Activated CD4-positive, CD25-positive, alpha-beta regulatory T cell treated with anti-CD3 and anti-CD28 coated beads, Interleukin-2, amount 50 U/mL, for 24 hours (primary cell): ENCODE results near the gene ALAS1.
"Not testable (repeated sequence)": the region's sequence is repeated elsewhere in the genome, so short reads cannot be mapped to it uniquely, and the experiment has no call there.

Source experiments
- ATAC-seq, 2 donors: fragments of 150-1000 bp; cut with Tn5 transposase; one replicate each; pipeline ENCODE4 v1.10.0; 2021; ENCODE audit warnings: mild to moderate bottlenecking in 1 of 2, moderate library complexity in 1 of 2

Gene ALAS1

DNA sequence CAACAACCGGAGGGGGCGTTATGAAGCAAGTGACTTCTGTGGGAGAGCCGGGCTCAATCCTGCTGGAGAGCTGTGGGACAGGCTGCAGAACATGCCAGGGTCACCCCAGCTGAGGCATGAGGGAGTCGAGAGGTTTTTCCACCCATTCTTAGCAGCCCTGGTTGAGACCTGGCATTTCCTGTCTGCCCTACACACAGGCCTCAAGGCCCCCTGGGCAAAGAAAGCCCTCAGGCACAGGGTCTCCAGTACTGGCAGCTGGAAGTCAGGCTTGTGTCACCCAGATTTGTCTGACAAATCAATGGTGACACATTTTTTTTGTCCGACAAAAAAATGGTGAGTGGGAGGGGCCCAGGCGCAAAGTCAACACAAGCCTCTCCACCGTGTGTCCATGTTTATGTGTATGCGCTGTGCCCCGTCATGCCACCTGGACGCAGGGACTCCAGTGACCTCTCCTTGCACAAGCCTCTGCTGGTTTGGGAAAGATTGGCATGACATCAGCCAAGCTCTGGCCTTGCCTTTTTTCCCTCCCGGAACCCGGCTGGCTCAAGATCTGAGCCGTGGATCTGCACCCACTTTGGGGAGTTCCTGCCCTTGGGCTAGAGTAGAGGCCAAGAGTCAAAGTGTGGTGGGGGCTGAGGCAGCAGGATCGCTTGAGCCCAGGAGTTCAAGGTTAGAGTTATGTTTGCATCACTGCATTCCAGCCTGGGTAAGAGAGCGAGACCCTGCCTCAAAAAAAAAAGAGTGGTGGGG is 20.8 kb upstream of the ALAS1 start:
- ATAC-seq: no peak

DNA sequence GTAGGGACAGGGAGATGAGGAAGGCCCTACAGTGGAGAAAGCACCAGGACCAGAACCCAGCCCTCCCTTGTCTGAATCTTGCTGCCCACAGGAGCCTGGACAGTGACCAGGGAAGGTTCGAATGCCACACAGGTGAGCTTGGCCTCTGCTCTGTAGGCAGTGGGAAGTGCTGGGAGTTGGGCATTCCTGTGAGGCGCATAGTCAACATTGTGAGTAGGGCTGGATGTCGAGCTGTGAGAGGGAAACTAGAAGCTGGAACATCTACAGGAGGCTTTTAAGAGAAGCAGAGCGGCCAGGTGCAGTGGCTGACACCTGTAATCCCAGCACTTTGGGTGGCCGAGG is 20.3 kb upstream of the ALAS1 start:
- no peak for ATAC-seq

DNA sequence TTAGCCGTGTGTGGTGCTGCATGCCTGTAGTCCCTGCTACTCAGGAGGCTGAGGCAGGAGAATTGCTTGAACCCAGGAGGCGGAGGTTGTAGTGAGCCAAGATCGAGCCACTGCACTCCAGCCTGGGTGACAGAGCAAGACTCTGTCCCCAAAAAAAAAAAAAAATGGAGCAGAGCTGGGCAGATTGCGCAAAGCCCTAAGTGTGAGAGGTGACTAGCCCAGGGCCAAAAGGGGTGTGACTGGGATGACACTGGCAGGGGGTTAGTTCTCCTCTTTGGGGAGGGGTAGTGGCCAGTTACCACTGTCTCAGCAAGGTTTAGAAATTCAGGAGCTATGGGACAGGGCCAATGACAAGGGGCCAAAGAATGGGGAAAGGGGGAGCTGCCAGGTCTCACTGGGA is 19.8 kb upstream of the ALAS1 start:
- not testable (repeated sequence) for ATAC-seq

DNA sequence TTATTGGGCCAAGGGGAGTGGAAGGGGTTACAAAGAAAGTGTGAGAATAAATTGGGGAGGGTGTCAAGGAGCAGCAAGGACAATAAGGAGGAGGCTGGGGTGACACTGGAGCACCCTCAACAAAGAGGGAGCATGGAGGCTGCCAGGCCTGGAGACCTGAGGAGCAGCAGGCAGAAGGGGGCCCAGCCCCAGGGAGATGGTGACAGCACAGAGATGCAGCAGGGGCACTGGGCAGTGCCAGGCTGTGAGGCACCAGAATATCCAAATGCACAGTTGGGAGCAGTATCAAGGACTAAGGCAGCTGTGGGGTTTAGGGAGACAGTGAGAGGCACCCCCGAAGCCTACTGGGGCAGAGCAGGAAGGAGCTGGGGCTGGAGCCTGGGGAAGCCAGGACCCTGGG is 19.4 kb upstream of the ALAS1 start:
- no peak for ATAC-seq

DNA sequence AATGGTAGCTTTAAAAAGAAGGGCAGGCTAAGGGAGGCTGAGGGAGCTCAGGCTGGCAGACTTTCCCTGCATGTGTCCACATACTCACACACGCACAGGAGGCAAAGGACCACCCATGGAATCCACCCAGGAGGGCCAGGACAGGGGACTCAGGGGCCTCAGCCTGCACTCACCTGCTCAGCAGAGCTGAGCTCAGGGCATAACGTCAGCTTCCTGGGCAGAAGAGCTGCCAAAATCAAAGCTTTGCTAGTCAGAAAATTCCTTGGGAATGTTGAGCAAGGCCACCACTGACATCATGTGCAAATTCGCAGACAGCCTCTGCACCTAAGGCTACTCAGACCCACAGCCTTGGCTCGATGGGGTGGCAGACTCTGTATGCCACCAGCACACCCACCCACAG is 16.4 kb upstream of the ALAS1 start:
- no peak for ATAC-seq

DNA sequence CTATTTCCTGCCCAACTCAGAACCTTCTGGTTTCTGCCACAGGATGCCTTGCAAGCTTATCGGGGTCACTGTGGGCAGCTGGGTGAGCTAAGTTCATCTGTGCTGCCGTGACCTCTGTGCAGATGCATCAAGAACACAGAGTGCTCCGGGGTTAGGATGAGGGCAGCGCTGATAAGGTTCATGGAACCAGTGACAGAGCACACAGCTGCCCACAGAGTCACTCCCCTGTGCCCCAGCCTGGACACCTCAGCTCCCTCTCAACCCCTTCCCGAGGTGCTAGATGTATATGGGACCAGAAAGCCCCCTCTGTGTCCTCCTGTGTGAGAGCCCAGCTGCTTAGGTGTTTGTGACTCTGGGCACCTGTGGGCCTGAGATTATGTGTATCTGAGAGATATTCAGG is 15.8 kb upstream of the ALAS1 start:
- no peak for ATAC-seq

DNA sequence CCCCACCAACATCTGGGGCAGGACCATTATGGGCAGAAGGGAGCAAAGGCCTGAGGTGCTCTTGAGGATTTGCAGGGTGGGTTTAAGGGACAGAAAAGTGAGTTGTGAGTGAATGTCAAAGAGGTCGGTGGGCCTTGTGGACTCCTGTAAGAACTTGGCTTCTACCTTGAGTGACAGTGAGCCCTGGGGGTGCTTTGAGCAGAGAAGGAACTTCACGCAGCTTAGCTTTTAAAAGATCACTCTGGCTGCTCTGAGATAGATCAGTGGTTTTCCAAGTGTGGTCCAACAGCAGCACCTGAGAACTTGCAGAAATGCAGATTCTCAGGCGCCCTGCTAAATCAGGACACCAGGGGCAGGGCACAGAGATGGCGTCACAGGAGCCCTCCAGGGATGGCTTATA is 15.3 kb upstream of the ALAS1 start:
- no peak for ATAC-seq

DNA sequence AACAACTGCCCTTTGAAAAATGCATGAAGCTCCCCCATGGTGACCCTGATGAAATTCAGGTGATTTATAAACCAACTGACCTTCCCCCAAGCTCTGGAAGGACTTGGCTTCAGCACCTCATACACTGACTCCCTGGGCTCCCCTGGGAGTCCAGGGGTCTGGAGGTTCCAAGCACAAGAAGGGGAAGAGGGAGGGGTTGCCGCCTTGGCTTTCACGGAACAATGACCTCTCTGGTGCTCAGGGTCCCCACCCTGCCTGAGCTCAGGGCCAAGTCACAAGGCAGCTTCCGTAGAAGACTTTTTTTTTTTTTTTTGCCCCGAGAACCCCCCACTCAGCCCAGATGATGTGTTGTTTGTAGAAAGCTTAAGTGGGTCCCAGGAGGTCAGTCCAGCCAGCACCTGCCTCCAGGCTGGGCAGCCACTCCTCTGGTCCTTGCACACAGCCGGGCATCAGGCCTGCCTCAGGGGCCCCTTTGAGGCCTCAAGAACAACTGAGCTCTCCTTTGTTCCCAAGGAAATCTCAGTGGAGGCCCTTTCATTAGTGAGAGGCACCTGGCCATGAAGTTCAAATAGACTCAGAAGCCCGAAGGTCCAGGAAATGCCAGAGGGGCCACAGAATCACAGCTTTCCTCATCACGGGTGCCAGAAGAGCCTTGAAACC is 14.0 kb upstream of the ALAS1 start:
- ATAC-seq: no peak

DNA sequence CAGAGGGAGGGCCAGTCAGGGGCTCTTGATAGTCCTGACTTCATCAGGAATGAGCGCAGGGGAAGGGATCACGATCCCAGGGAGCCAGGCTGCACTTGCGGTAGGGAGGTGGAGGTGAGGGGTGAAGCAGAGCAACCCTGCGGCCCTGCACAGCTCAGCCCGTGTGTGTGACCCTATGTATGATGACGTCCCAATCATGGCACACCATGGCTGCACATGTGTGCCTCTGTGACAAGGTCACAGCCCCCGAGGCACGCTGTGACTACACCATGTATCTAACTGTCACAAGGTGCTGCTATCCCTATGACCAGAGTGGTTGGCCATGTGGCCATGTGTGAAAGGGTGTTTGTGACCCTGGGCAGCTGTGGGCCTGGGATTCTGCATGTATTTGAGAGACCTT is 13.3 kb upstream of the ALAS1 start:
- ATAC-seq: no peak

DNA sequence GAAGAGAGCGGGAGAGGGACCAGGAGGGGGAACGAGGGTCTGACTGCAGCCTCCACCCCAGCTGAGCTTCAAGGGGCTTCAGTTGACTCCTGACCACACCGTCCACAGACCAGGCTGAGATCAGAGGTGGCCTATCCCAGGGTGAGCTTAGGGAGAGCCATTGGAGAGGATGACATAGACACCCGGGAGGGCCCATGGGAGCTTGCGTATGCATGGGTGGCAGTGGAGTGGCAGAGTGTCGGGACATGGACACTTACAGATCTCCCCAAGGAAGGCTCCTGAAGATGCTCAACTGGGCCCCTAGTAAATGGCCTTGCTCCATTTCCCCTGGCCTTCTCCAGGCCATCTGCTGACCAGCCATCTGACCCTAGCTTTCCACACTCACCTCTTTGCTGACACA is 12.6 kb upstream of the ALAS1 start:
- ATAC-seq: no peak

DNA sequence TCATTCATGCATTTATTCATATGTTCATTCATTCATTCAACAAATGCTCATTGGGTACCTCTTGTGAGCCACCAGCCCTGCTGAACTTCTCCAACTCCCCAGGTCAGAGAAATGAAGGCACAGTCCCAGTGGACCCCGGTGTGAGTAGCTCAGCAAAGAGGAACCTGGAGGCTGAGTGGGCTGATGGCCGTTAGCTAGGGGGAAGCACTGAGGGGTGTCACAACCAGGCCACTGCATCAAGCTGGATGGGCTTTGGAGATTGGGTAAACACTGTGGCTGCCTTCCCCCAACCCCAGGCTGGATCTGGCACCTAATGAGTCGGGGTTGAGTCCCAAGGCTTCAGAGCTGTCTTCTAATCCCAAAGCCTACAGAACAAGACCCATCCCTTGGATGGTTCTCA is 12.1 kb upstream of the ALAS1 start:
- no peak for ATAC-seq

DNA sequence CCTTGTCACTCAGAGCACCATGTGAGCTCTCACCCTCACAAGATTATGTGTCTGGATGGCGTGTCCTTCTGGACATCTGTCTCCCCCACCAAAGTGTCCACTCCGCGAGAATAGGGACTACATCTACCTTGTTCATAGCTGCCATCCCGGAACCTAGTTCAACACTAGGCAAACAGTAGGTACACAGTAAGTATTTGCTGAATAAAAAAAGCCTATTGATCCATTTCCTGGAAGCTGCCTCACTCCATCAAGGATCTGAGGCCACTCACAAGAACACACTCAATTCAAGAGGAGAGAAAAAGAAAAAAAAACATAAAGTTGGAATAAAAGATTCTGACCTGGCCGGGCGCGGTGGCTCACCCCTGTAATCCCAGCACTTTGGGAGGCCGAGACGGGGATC is 11.2 kb upstream of the ALAS1 start:
- ATAC-seq: no peak

DNA sequence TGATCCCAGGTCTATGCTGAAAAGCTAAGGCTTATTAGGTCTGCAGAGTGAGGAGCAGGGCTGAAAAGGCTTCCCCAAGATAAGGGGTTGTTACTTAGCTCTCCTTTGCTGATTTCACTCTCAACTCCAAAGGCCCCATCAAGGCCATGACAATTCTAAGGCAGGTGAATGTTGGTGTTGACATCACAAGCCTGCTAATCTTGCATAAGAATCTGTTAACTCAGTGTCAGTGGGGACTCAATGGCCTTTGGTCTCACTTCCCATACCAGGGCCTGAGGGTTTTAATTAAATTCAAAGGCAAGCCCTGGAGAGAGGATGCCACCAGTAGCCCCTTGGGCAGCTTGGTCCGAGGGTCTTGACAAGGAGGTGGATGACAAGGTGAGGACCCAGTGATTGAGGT is 9.4 kb upstream of the ALAS1 start:
- ATAC-seq: no peak

DNA sequence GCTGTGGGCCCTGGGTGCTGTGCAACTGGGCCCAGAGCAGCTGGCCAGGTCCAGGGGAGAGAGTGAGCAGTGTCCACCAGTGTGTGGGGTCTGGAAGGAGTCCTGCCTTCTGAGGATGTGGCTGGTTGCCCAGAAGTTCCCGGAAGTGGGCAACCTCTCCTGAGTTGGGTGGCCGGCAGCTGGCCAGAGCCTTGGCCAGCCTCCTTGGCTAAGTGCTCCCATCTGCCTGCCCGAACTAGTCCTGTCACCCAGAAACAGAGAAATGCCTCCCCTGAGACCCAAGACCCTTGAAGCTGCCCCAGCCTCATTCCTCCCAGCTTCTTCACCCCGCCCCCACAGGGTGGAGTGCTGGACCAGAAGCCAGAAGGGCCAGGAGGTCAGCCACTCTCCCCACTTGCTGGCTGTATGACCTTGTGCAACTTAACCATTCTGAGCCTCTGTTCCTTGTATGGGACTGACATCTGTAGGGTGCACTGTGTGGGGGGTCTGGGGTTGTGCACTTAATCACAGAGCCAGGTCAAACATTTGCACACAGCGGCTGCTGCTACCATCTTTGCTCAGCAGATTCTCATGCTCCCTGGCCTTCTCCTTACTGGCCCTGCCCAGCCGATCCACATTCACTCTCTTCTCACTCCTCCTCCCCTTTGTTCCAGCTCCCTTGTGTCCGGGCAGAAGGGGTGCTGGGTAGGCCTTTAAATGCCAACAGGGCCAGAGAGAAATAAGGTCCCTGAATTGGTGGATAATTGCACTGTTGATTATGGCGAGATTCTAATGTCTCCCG is 7.5 kb upstream of the ALAS1 start:
- ATAC-seq: no peak

DNA sequence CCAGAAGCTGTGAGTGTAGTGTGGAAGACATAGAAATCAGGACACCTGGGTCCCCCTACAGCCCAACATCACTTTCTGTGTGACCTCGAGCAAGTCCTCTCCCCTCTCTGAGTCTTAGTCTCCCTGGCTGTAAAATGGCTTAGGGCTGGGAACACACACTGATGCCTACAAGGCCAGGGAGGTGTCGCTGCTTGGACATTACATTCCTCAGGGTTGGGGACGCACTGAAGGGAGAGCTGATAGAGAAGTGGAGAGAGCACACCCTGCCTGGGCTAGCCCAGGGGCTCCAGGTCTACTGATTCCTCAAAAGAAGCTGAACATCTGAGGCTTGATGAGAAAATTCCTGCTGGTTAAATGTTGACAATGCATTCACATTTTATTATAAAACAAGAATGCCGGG is 6.3 kb upstream of the ALAS1 start:
- no peak for ATAC-seq

DNA sequence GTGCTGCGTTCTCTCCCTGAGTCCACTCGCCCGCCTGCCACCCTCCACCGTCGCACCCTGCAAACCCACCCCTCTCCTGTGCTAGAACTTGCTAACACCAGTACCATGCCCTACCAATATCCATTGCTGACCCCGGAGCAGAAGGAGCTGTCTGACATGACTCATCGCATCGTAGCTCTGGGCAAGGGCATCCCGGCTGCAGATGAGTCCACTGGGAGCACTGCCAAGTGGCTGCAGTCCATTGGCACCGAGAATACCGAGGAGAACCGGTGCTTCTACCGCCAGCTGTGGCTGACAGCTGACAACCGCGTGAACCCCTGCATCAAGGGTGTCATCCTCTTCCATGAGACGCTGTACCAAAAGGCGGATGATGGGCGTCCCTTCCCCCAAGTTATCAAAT is 4.9 kb upstream of the ALAS1 start:
- ATAC-seq: no peak

DNA sequence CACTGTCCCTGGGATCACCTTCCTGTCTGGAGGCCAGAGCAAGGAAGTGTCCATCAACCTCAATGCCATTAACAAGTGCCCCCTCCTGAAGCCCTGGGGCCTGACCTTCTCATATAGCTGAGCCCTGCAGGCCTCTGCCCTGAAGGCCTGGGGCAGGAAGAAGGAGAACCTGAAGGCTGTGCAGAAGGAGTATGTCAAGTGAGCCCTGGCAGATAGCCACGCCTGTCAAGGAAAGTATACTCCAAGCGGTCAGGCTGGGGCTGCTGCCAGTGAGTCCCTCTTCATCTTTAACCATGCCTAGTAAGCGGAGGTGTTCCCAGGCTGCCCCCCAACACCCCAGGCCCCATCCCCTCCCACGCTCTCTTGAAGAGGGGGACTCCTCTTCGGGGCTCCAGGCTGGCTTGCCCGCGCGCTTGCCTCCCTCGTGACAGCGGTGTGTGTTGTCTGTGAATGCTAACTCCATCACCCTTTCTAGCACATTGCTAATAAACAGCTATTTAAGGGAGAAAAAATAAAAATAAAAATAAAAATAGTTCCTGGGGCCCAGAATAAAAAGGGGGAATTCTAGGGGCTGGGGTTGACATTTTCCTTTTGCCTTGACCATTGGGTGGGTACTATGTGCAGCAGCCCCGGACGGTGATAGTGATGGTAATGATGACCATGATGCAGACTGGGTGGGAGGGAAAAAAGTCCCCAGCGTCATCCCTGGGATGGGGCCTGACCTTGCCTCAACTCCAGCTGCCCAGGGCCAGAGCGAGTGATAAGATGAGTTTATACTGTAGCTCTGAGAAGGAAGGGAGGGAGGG is 3.3 kb upstream of the ALAS1 start:
- no peak for ATAC-seq

DNA sequence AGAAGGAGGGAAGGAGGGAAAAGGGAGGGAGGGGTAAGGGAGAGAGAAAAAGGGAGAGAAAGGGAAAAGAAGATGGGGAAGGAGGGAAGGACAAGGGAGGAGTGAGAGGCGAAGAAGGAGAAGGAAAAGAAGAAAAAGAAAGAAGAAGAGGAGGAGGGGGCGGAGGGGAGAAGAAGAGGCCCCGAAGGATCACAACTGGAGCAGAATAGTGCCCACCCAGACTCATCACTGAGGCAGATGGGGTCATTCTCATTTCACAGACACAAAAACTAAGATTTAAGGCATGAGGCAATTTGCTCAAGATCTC is 2.7 kb upstream of the ALAS1 start:
- no peak for ATAC-seq

DNA sequence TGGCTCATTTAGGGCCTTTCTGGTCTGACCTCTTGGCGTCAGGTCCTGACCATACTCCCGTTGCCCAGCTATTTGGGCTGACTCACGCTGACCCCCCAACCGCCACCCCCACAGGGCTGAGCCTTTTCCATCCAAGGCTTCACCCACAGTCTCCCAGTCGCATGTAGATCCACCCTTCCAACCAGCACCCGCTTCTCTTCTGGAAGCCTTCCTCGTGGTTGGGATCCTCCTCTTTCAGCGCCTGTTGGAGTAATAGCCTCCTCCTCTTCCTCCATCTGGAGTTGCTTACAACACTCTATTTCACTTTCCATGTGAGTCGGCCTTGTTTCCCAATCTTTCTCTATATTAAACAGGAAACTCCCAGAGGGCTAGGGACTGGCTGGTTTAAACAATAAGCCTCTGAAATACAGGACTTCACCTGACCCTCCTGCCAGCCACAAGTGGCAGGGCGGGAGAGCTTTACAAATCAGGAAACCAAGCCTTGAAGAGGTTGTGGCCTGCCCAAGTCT is 2.1 kb upstream of the ALAS1 start:
- no peak for ATAC-seq

DNA sequence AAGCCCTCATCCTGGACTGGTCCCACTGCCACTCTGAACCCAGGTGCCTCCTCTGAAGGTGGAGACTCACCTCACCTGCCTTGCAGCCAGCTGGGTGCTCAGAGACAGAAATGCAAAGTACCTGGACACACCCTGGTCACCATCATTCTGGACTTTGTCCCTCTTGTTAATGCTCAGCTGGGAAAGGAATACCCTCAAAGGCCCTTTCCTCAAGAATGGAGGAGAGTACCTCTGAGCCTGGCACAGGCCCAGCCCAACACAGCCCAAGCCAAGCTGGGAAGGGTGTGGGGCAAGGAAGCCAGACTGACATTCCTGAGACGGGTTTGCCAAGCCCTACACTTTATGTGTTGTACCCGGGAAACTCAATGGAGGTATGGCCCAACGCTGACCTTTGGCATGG is 983 bp upstream of the ALAS1 start:
- no peak for ATAC-seq

DNA sequence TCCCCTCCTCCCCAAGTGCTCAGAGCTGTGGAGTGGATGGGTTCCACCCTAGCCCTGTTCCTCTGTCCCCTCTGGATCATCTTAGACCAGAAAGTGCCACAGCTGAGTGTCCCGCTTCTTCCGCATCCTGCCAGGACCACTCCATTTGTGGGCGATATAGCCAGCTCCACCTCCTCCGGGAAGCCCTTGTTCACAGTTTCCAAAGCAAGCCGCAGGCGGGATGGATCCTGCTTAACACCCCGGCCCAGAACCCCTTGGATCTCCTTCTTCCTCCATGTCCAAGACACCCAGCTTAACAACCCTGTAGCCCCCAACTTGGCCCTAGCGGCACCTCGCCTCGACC is 490 bp upstream of the ALAS1 start:
- no peak for ATAC-seq

DNA sequence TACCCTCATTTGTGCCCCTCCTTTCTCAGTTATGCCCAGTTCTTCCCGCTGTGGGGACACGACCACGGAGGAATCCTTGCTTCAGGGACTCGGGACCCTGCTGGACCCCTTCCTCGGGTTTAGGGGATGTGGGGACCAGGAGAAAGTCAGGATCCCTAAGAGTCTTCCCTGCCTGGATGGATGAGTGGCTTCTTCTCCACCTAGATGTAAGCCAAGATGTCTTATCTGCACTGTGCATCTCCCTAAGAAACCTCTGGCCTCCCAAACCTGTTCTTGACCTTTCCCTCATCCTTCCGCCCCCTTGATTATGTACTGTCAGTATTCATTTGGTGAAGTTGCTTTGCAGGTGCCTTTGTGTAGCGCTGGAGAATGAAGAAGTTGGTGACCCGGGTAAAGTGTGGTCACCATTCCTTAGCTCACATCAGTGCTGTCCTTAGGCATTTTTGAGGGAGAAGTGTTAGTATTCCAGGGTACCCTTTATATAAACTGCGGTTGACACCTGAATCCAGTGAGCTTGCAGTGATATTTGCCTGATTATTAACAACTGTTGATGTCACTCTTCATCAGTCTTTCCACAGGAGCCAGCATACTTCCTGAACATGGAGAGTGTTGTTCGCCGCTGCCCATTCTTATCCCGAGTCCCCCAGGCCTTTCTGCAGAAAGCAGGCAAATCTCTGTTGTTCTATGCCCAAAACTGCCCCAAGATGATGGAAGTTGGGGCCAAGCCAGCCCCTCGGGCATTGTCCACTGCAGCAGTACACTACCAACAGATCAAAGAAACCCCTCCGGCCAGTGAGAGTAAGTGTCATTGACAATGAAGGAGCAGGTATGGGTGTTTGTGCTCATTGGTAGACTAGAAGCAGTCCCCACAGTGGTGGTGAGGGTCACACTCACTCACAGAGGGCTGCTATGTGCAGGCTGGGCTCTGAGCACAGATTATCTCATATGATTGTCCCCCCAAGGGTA is 966 bp downstream of the ALAS1 start:
- no peak for ATAC-seq
